ENCODE data around the gene DDC.
A peak's percentile ranks its signal among the peaks of the same experiment; 100 is the strongest.

DDC gene

GRCh38 chr7:50491943-50492342 is 73.3 kb downstream of the DDC start:
- TF ChIP-seq CTCF (IDR thresholded peaks at IDR 0.05; ENCODE audit: insufficient read depth, low read length, poor library complexity, severe bottlenecking), result no peak
- Histone ChIP-seq H3K4me3 (replicated peaks; ENCODE audit: low read depth, low read length) (no peak overlapping the region), H3K27me3 (replicated peaks; ENCODE audit: control insufficient read depth, insufficient read depth, low read length) (no peaks in the 10 kb centered on the region; the same call in 1 of the 2 replicates), H3K36me3 (ENCODE audit: control insufficient read depth, insufficient read depth, low read length) (no peaks in the 10 kb centered on the region)
- DNase-seq (ENCODE audit: extremely low read depth, insufficient read length), result no peak

GRCh38 chr7:50491209-50491608 is 74.0 kb downstream of the DDC start:
- no peak for DNase-seq (ENCODE audit: extremely low read depth, insufficient read length)
- no peak for TF ChIP-seq CTCF (IDR thresholded peaks at IDR 0.05; ENCODE audit: insufficient read depth, low read length, poor library complexity, severe bottlenecking)
- Histone ChIP-seq H3K36me3 (ENCODE audit: control insufficient read depth, insufficient read depth, low read length) (no peaks in the 10 kb centered on the region), H3K27me3 (replicated peaks; ENCODE audit: control insufficient read depth, insufficient read depth, low read length) (no peaks in the 10 kb centered on the region), H3K4me3 (replicated peaks; ENCODE audit: low read depth, low read length) (no peak overlapping the region)

GRCh38 chr7:50488379-50488778 is 76.8 kb downstream of the DDC start:
- no peak for TF ChIP-seq CTCF (IDR thresholded peaks at IDR 0.05; ENCODE audit: insufficient read depth, low read length, poor library complexity, severe bottlenecking)
- no peak for DNase-seq (ENCODE audit: extremely low read depth, insufficient read length)
- Histone ChIP-seq H3K36me3 (ENCODE audit: control insufficient read depth, insufficient read depth, low read length) (no peaks in the 10 kb centered on the region), H3K4me3 (replicated peaks; ENCODE audit: low read depth, low read length) (no peak overlapping the region), H3K27me3 (replicated peaks; ENCODE audit: control insufficient read depth, insufficient read depth, low read length) (no peaks in the 10 kb centered on the region)

- no peak for DNase-seq (ENCODE audit: extremely low read depth, insufficient read length)
- no peak overlapping the region for H3K4me3 ChIP-seq (replicated peaks; ENCODE audit: low read depth, low read length)
- H3K36me3 ChIP-seq (ENCODE audit: control insufficient read depth, insufficient read depth, low read length), result no peaks in the 10 kb centered on the region
- no peak for TF ChIP-seq CTCF (IDR thresholded peaks at IDR 0.05; ENCODE audit: insufficient read depth, low read length, poor library complexity, severe bottlenecking)
- no peaks in the 10 kb centered on the region for H3K27me3 ChIP-seq (replicated peaks; ENCODE audit: control insufficient read depth, insufficient read depth, low read length)
These were observed 78.7 kb downstream of the DDC start for GRCh38 chr7:50486512-50486911.

- DNase-seq (ENCODE audit: extremely low read depth, insufficient read length), result no peak
- TF ChIP-seq CTCF (IDR thresholded peaks at IDR 0.05; ENCODE audit: insufficient read depth, low read length, poor library complexity, severe bottlenecking), result peak; percentile 17
- Histone ChIP-seq H3K4me3 (replicated peaks; ENCODE audit: low read depth, low read length) (no peak overlapping the region), H3K27me3 (replicated peaks; ENCODE audit: control insufficient read depth, insufficient read depth, low read length) (no peaks in the 10 kb centered on the region), H3K36me3 (ENCODE audit: control insufficient read depth, insufficient read depth, low read length) (no peaks in the 10 kb centered on the region)
These were observed 83.3 kb downstream of the DDC start for GRCh38 chr7:50481867-50482266.

GRCh38 chr7:50480797-50481196 is 84.4 kb downstream of the DDC start:
- DNase-seq (ENCODE audit: extremely low read depth, insufficient read length), result no peak
- H3K36me3 ChIP-seq (ENCODE audit: control insufficient read depth, insufficient read depth, low read length), result no peaks in the 10 kb centered on the region
- H3K27me3 ChIP-seq (replicated peaks; ENCODE audit: control insufficient read depth, insufficient read depth, low read length), result no peaks in the 10 kb centered on the region
- H3K4me3 ChIP-seq (replicated peaks; ENCODE audit: low read depth, low read length), result no peak overlapping the region
- TF ChIP-seq CTCF (IDR thresholded peaks at IDR 0.05; ENCODE audit: insufficient read depth, low read length, poor library complexity, severe bottlenecking), result no peak

Measured in GM06990 (cell line).